Activated CD8-positive, alpha-beta T cell treated with anti-CD3 and anti-CD28 coated beads for 36 hours (primary cell): ENCODE results near the gene ADISSP. TPM values are rescaled to one million over a fixed set of nuclear protein-coding genes. Genes with fewer than 3 reads are reported as not detected.

Experiments
- ATAC-seq: fragments of 200-7000 bp; cut with Tn5 transposase; one replicate; pipeline ENCODE4 v1.10.0; 2021; ENCODE audit warnings: mild to moderate bottlenecking, moderate library complexity
- CTCF ChIA-PET: fragments of 350-600 bp; sonication (Branson Sonifier 250); formaldehyde crosslinking; loops from one replicate; lab custom pipeline; 2021; ENCODE audit warnings: antibody characterized with exemption; lab: Charles Lee
- POLR2A ChIA-PET: fragments of 350-600 bp; sonication (Branson Sonifier 250); formaldehyde crosslinking; loops from one replicate; lab custom pipeline; 2021; ENCODE audit warnings: antibody characterized with exemption; lab: Charles Lee
- DNase-seq: peaks from one replicate; pipeline ENCODE4 v3.0.0-alpha.2; 2020
- H3K27ac Mint-ChIP-seq: one replicate; pipeline ENCODE4 v1.8.0; 2021; ENCODE audit warnings: mild to moderate bottlenecking, mixed read lengths
- H3K27me3 Mint-ChIP-seq: one replicate; pipeline ENCODE4 v1.8.0; 2021; ENCODE audit warnings: mixed read lengths
- H3K36me3 Mint-ChIP-seq: one replicate; pipeline ENCODE4 v1.8.0; 2021; ENCODE audit warnings: low read depth, mixed read lengths
- H3K4me1 Mint-ChIP-seq: one replicate; pipeline ENCODE4 v1.8.0; 2021; ENCODE audit warnings: low read depth, mixed read lengths
- H3K4me3 Mint-ChIP-seq: one replicate; pipeline ENCODE4 v1.8.0; 2021; ENCODE audit warnings: mild to moderate bottlenecking, moderate library complexity, mixed read lengths
- H3K9me3 Mint-ChIP-seq: one replicate; pipeline ENCODE4 v1.8.0; 2021; ENCODE audit warnings: mixed read lengths
- intact Hi-C: fragments of 100-400 bp; cut with micrococcal nuclease; formaldehyde crosslinking; loops from one replicate; pipeline ENCODE4 v1.10.0; 2022
- total RNA-seq, 2 experiments: library from RNA; stranded (reverse); gene quantifications; one replicate each; pipeline ENCODE4 v1.2.3, GENCODE V29; 2021
- TF ChIP-seq, protein P1 (sequence below): fragments of 200-600 bp; IDR thresholded peaks from one replicate; pipeline ENCODE4 v1.8.0; 2022; ENCODE audit warnings: antibody characterized with exemption, mild to moderate bottlenecking

The ADISSP gene
- total RNA-seq, 2 experiments from 2014 or later, result 62.5 to 66.6 TPM

DNA sequence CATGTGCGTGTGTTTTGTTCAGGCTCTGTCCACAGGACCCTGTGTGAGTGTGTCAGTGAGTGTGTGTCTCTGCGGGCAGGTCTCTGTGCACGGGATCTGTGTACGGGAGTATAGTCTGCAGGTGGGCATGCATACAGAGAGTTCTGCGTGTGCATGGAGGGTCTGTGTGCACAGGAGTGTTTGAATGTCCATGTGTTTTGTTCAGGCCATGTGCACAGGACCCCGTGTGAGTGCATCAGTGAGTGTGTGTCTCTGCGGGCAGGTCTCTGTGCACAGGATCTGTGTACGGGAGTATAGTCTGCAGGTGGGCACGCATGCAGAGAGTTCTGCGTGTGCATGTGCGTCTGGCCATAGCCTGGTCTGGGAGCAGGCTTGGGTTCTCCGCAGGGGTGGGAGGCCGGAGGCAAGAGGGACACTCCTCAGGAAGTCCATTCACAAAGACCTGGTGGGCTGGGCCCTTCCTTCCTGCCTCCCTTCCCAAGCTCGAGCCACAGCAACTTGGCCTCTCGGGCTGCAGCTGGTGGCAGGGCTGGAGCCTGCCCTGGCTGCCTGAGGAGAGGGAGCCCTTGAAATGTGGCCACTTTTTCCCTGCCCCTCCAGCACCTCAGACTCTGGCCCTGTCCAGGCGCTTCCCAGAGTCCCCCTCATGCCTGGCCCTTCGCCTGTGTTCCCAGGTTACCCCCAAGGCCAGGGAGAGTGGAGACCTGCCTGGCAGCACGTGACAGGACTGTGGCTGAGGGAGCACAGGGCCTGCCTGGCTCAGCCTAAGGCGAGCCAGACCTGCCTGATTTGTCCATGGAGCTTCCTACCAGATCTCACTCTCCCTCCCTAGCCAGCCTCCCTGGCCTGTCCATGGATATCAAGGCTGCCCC, 28.3 kb downstream of the ADISSP start:
- intact Hi-C loops, result no loop called here
- ChIA-PET CTCF (interaction anchor here (1.2 to 2.3 kb wide), 2 partner anchors 10 to 29 kb away, joined by 7 to 10 read pairs; no protein-coding TSS in a partner anchor), POLR2A (no interaction called here)
- Mint-ChIP-seq H3K36me3 (no peaks in the 10 kb centered on the region), H3K4me1 (no peaks in the 10 kb centered on the region), H3K9me3 (no peaks in the 10 kb centered on the region), H3K27ac (no peak overlapping the region), H3K27me3 (no peaks in the 10 kb centered on the region), H3K4me3 (no peak overlapping the region)
- TF ChIP-seq, protein P1, sequence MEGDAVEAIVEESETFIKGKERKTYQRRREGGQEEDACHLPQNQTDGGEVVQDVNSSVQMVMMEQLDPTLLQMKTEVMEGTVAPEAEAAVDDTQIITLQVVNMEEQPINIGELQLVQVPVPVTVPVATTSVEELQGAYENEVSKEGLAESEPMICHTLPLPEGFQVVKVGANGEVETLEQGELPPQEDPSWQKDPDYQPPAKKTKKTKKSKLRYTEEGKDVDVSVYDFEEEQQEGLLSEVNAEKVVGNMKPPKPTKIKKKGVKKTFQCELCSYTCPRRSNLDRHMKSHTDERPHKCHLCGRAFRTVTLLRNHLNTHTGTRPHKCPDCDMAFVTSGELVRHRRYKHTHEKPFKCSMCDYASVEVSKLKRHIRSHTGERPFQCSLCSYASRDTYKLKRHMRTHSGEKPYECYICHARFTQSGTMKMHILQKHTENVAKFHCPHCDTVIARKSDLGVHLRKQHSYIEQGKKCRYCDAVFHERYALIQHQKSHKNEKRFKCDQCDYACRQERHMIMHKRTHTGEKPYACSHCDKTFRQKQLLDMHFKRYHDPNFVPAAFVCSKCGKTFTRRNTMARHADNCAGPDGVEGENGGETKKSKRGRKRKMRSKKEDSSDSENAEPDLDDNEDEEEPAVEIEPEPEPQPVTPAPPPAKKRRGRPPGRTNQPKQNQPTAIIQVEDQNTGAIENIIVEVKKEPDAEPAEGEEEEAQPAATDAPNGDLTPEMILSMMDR, result no peak
- ATAC-seq (no peak), DNase-seq (no peak)

DNA sequence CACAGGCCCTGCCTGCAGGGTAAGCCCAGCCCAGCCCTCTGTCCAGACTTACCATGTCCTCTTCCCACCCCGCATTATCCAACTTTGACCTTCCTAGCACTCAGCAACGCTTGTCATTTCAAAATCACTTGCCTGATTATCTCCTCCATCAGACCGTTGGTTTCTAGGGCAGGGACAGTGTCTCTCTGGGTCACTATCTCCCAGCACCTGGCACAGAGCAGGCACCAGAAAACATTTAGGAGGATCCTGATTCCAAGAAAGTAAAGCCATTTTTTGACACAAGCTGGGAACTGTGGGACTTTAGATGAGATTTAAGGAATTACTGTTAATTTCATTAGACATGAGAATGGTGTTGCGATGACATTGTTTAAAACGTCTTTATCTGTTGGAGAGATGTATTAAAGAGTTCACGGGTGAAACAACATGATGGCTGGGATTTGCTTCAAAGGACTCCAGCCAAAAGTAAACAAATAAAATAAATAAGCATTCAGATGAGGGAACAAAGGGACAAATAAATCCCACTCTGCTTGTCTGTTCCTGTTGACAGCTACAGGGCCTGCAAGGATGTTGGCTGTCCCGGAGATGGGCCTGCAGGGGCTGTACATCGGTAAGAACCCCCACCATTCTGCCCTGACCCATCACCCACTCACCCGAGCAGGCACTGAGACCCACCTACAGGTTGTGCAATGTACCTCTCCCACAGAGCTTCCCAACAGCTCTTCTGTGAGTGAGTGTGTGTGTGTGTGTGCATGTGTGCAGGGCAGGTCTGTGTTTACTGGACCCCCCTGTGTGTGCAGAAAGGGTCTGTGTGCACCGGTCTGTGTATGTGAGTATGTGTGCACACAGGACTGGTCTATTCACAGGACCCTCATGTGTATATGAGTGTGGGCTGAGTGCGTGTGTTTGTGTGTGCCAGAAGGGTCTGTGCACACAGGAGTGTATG, 29.2 kb downstream of the ADISSP start:
- no peak overlapping the region for H3K4me3 Mint-ChIP-seq
- H3K36me3 Mint-ChIP-seq, result no peaks in the 10 kb centered on the region
- TF ChIP-seq, protein P1, result no peak
- H3K27ac Mint-ChIP-seq, result no peak overlapping the region
- H3K27me3 Mint-ChIP-seq, result peaks cover 3% of the 10 kb centered on the region
- no peaks in the 10 kb centered on the region for H3K4me1 Mint-ChIP-seq
- ChIA-PET CTCF (interaction anchor here (2.3 kb wide), 2 partner anchors 13 to 28 kb away, joined by 8 to 10 read pairs; no protein-coding TSS in a partner anchor), POLR2A (interaction anchor here (1.0 kb wide), 1 partner anchor 9 kb away, joined by 4 read pairs; no protein-coding TSS in a partner anchor)
- intact Hi-C loops, result no loop called here
- ATAC-seq, result no peak
- H3K9me3 Mint-ChIP-seq, result no peaks in the 10 kb centered on the region
- DNase-seq, result no peak

DNA sequence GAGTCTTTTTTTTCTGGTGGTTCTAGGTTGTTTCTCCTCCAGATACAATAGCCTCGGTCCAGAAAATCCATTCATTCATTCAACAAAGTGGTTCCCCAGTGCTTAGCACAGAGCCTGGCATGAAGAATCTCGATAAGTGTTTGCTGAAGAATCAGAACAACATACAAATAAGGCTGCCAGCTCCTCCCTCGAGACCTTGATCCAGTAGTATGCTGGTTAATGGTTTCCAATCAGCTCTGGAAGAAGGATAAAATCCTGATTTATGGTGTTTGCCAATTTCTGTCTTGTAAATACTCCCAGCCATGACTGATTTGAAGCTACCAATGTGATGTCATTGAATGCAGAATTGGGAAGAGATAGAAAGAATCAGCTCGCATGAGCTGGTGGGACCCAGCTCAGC, 31.8 kb downstream of the ADISSP start:
- ATAC-seq, result no peak
- DNase-seq, result no peak
- intact Hi-C loops, result no loop called here
- H3K36me3 Mint-ChIP-seq, result no peaks in the 10 kb centered on the region
- CTCF ChIA-PET, result interaction anchor here (1.8 kb wide), 1 partner anchor 10 kb away, joined by 5 read pairs; no protein-coding TSS in a partner anchor
- H3K9me3 Mint-ChIP-seq, result no peaks in the 10 kb centered on the region
- H3K4me3 Mint-ChIP-seq, result no peak overlapping the region
- H3K27ac Mint-ChIP-seq, result no peak overlapping the region
- POLR2A ChIA-PET, result no interaction called here
- H3K4me1 Mint-ChIP-seq, result no peaks in the 10 kb centered on the region
- H3K27me3 Mint-ChIP-seq, result peaks cover 18% of the 10 kb centered on the region
- TF ChIP-seq, protein P1, result no peak

DNA sequence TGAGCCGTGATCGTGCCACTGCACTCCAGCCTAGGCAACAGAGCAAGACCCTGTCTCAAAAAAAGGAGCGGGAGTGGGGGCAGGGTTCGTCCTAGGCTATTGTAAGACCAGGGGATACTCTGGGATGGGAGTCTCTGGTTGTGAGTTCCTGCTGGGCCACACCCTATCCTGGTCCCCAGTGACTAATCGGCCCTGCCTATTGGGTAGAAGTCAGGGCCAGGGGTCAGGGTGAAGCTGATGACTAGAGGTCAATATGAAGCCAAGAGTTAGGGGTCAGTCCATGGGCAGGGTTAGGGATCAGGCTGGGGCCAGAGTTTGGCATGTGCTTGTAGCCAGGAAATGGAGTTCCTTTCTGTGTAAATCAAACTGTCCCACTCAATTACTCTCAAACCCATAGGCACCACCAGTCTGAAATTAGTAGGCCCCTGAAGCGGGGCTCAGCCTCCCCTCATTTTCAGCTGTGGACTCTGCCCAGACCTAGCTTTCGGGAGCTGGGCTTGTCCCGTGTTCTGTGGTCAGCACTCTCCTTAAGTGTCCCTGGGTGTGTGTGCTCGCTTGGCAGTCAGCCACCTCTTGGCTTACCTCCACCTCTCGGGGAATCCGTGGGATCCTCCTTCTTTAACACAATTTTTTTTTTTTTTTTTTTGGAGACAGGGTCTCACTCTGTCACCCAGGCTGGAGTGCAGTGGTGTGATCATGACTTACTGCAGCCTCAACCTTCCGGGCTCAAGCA, 33.3 kb downstream of the ADISSP start:
- TF ChIP-seq, protein P1, result no peak
- ChIA-PET CTCF (no interaction called here), POLR2A (no interaction called here)
- Mint-ChIP-seq H3K27me3 (peaks cover 26% of the 10 kb centered on the region), H3K36me3 (no peaks in the 10 kb centered on the region), H3K4me1 (no peaks in the 10 kb centered on the region), H3K4me3 (no peak overlapping the region), H3K9me3 (no peaks in the 10 kb centered on the region), H3K27ac (no peak overlapping the region)
- intact Hi-C loops, result no loop called here
- ATAC-seq (no peak), DNase-seq (no peak)
